HUES64 (cell line): ENCODE data around the gene DNAJC13.

ENCODE experiments used
- H3K27ac ChIP-seq: 2 replicates; pipeline ENCODE4 v1.7.0; 2013; ENCODE audit warnings: low read depth, low read length, inconsistent platforms
- H3K27me3 ChIP-seq: 2 replicates; pipeline ENCODE4 v1.6.1; 2013; ENCODE audit warnings: mild to moderate bottlenecking, low read length; ENCODE audit not compliant: insufficient read depth
- H3K36me3 ChIP-seq: 2 replicates; pipeline ENCODE4 v1.6.1; 2013; ENCODE audit warnings: mild to moderate bottlenecking, low read length; ENCODE audit not compliant: insufficient read depth
- H3K4me1 ChIP-seq: 2 replicates; pipeline ENCODE4 v1.6.1; 2013; ENCODE audit warnings: mild to moderate bottlenecking, low read length, moderate library complexity; ENCODE audit not compliant: insufficient read depth
- H3K4me3 ChIP-seq: 2 replicates; pipeline ENCODE4 v1.5.1; 2013; ENCODE audit warnings: mild to moderate bottlenecking, low read length, moderate library complexity
- H3K9ac ChIP-seq: 2 replicates; pipeline ENCODE4 v1.6.1; 2013; ENCODE audit warnings: mild to moderate bottlenecking, low read depth, low read length
- H3K9me3 ChIP-seq: 2 replicates; pipeline ENCODE4 v1.6.1; 2013; ENCODE audit warnings: low read depth, low read length; ENCODE audit not compliant: insufficient read depth
- WGBS: fragments of 150-250, 120-280 bp; methylation state at CpG from one replicate; pipeline ENCODE4 v1.1.7; 2013; ENCODE audit warnings: missing lambda C conversion rate; 5-methylcytosine and 5-hydroxymethylcytosine counted together

Gene DNAJC13

DNA sequence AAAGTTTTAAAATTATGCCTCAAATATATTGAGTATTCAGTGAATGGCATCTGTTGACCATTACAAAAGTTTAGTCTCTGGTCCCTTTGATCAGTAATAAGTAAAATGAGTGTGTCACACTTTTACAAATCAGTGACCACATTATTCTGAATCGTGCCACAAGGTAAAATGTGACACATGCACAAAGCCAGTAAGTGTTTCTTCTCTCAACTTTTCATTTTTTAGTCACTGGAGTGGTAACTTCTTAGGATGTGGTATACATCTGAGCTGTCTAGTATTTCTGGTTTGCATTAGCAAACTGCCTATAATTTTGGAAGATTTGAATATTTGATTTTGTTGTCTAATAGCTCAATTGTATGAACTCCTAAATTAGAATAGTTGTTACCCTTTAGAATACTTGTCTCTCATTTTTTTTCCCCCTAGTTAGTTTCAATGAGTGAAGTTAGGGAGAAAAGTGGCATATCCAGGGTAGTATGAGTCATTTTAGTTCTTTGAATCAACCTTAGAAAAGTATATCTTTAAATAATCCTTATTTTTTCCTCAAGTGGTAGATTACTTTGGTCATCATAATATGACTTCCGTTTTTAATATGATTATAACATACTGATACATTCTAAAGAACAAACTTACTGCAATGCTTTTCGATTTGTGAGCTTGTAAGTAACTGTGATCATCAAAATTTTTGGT, 18.1 kb downstream of the DNAJC13 start:
- WGBS = 94% methylated on average over 1 of the region's 3 CpGs
- Histone ChIP-seq H3K27me3 (no peaks in the 10 kb centered on the region), H3K36me3 (peaks cover 24% of the 10 kb centered on the region), H3K9me3 (no peaks in the 10 kb centered on the region), H3K9ac (no peak overlapping the region), H3K4me3 (no peak overlapping the region), H3K4me1 (no peaks in the 10 kb centered on the region), H3K27ac (no peak overlapping the region)

GRCh38 chr3:132435911-132436425, 18.7 kb downstream of the DNAJC13 start:
- Histone ChIP-seq H3K9me3 (no peaks in the 10 kb centered on the region), H3K36me3 (peaks cover 24% of the 10 kb centered on the region), H3K9ac (no peak overlapping the region), H3K27ac (no peak overlapping the region), H3K4me3 (no peak overlapping the region), H3K27me3 (no peaks in the 10 kb centered on the region), H3K4me1 (no peaks in the 10 kb centered on the region)
- WGBS = 97% methylated on average over 5 of the region's 7 CpGs

DNA sequence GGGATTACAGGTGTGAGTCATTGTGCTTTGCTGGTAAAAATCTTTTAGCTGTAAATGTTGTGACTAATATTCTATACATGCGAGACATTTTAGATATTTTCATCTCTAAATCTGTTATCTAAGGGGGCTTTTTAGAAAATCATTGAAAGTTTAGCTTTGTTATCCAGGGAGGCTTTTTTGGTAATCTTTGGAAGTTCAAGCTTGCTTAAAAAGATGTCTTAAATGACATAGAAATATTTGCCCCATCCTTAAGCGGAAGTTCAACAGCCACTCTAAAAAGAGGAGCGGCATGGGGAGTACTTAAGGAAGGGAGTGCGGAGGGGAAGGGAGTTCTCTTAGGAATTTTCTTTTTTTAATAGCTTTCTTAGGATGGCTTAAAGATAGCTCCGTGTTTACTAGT, 26.1 kb downstream of the DNAJC13 start:
- Histone ChIP-seq H3K4me1 (peaks cover 20% of the 10 kb centered on the region), H3K4me3 (no peak overlapping the region), H3K9me3 (peaks cover 5% of the 10 kb centered on the region; the same call in 1 of the 2 replicates), H3K9ac (no peak overlapping the region), H3K27me3 (no peaks in the 10 kb centered on the region), H3K36me3 (peaks cover 18% of the 10 kb centered on the region), H3K27ac (no peak overlapping the region)
- WGBS = 97% methylated on average over 4 of the region's 5 CpGs

DNA sequence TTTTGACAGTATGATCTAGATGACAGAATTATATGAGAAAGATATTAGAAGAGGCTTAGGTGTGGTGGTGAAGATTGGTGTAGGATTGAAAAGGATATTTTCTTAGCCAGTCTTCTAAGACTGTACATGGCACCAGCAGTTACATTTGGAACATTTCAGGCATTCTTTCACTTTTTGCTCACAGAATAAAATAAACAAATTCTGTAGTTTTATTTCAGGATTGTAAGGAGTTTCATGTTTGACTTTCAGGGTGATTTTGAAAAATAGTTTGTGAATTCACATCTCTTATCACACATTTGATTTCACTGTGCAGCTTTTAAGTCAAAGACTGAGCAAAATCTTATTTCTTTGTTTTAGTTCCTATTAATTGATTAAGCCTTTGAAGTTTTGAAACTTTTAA, 27.1 kb downstream of the DNAJC13 start:
- H3K9me3 ChIP-seq = peaks cover 5% of the 10 kb centered on the region; the same call in 1 of the 2 replicates
- H3K36me3 ChIP-seq = peaks cover 20% of the 10 kb centered on the region
- no peak overlapping the region for H3K4me3 ChIP-seq
- H3K27me3 ChIP-seq = no peaks in the 10 kb centered on the region
- H3K27ac ChIP-seq = no peak overlapping the region
- H3K9ac ChIP-seq = no peak overlapping the region
- peaks cover 20% of the 10 kb centered on the region for H3K4me1 ChIP-seq

DNA sequence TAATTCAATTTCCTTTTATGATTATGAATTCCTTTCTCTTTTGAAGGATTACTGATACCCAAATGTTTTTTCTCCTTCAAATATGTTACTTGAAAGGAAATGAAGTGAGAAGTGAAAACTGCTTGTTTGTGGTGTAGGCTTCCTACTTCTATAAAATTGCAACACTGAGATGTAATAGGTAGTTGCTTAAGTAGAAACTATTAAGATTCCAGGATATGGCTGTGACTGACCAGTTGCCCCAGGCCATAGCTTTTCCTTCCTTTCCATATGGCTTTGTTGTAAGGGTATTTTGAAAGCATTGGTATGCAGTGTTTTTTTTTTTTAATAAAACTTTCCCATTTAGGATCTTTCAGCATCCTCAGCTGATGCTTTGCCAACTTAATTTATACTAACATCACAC, 28.5 kb downstream of the DNAJC13 start:
- H3K4me1 ChIP-seq = peaks cover 20% of the 10 kb centered on the region

DNA sequence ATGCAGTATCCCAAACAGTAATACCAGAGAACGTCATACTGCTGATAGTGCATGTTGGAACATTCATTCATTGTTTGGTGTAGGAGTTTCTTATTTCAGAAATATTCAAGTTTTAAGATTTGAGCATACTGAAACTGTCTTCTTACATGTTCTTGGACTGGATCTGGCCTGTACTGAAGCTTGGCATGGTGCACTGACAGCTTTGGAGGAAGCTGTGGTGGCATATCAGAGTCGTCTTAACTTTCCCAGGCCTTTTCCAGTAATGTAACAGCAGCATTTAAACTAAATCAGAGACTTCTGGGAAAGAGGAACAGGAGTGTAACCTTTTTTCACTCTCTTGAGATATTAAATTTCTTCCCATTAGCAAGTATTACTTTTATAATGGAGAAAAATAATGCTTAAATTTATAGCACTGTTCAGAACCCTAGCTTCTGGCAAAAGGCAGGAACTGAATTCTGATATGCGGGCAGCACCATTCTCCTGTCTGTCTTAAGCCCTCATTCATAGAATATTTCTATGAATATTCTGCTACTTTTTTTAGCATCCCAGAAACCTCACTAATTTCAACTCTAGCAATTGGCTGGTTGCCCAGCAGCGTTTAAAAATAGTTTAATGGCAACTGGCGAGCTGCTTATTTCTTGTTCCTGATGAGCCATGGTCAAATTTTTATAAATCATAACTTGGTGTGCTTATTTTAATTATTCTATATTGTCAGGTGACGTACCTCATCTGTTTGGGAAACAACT, 31.1 kb downstream of the DNAJC13 start:
- Histone ChIP-seq H3K4me3 (no peak overlapping the region), H3K4me1 (peaks cover 20% of the 10 kb centered on the region), H3K27ac (no peak overlapping the region), H3K36me3 (peaks cover 49% of the 10 kb centered on the region), H3K27me3 (no peaks in the 10 kb centered on the region), H3K9me3 (no peaks in the 10 kb centered on the region), H3K9ac (no peak overlapping the region)
- 95% methylated on average over 5 of the region's 6 CpGs for WGBS

More for the DNA sequence above, 28.5 kb downstream of the DNAJC13 start:
- peaks cover 5% of the 10 kb centered on the region; the same call in 1 of the 2 replicates for H3K9me3 ChIP-seq
- H3K27me3 ChIP-seq = no peaks in the 10 kb centered on the region
- H3K9ac ChIP-seq = no peak overlapping the region
- no peak overlapping the region for H3K27ac ChIP-seq
- H3K36me3 ChIP-seq = peaks cover 27% of the 10 kb centered on the region
- H3K4me3 ChIP-seq = no peak overlapping the region

DNA sequence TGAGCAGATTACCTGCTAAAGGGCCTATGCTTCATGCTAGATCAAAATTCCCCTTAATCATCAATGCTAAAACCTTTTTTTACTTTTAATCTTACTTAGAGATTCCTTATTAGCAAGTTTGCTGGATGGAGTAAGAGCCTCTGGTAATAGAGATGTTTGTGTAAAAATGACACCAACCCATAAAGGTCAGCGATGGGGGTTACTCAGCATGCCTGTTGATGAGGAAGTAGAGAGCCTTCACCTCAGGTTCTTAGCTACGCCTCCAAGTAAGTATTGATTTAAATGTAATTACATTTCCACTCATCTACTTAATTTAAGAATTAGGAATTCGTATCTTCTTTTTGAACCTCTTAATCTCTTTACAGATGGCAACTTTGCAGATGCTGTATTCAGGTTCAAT, 38.8 kb downstream of the DNAJC13 start:
- no peaks in the 10 kb centered on the region for H3K4me1 ChIP-seq
- peaks cover 100% of the 10 kb centered on the region for H3K36me3 ChIP-seq
- H3K27ac ChIP-seq = no peak overlapping the region
- H3K4me3 ChIP-seq = no peak overlapping the region
- no peaks in the 10 kb centered on the region for H3K9me3 ChIP-seq
- whole genome bisulfite sequencing = 96% methylated on average over 3 of the region's 3 CpGs
- H3K27me3 ChIP-seq = no peaks in the 10 kb centered on the region
- H3K9ac ChIP-seq = no peak overlapping the region

DNA sequence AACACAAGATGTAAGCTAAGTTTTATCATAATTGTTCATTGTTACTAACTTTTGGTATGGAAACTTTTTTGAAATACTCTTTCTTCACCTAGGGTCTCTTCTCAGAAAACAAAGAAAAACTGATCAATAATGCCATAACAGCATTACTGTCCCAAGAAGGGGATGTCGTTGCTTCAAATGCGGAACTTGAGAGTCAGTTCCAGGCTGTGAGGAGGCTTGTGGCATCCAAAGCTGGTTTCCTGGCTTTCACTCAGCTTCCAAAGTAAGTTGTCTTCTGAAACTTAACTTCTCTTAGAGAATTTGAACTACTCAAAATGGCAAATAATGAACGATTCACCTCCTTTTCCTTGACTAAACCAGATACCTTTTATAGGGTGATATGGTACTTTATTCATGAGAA, 39.3 kb downstream of the DNAJC13 start:
- Histone ChIP-seq H3K4me3 (no peak overlapping the region), H3K9ac (no peak overlapping the region), H3K36me3 (peaks cover 100% of the 10 kb centered on the region), H3K27ac (no peak overlapping the region), H3K9me3 (no peaks in the 10 kb centered on the region), H3K4me1 (no peaks in the 10 kb centered on the region), H3K27me3 (no peaks in the 10 kb centered on the region)
- 99% methylated on average over 2 of the region's 3 CpGs for WGBS

GRCh38 chr3:132457286-132457685, 40.0 kb downstream of the DNAJC13 start:
- Histone ChIP-seq H3K27me3 (no peaks in the 10 kb centered on the region), H3K9me3 (no peaks in the 10 kb centered on the region), H3K4me1 (no peaks in the 10 kb centered on the region), H3K27ac (no peak overlapping the region), H3K36me3 (peaks cover 100% of the 10 kb centered on the region), H3K4me3 (no peak overlapping the region), H3K9ac (no peak overlapping the region)
- WGBS = 93% methylated on average over 1 of the region's 1 CpG

- no peaks in the 10 kb centered on the region for H3K27me3 ChIP-seq
- H3K36me3 ChIP-seq = peaks cover 100% of the 10 kb centered on the region
- no CpG with 5 or more reads among the region's 3 CpGs for WGBS
- no peaks in the 10 kb centered on the region for H3K9me3 ChIP-seq
- no peak overlapping the region for H3K27ac ChIP-seq
- H3K4me3 ChIP-seq = no peak overlapping the region
- H3K4me1 ChIP-seq = no peaks in the 10 kb centered on the region
- H3K9ac ChIP-seq = no peak overlapping the region
These were observed 42.2 kb downstream of the DNAJC13 start for GRCh38 chr3:132459551-132459950.

- Histone ChIP-seq H3K27ac (no peak overlapping the region), H3K4me1 (no peaks in the 10 kb centered on the region), H3K36me3 (peaks cover 100% of the 10 kb centered on the region), H3K27me3 (no peaks in the 10 kb centered on the region), H3K9me3 (no peaks in the 10 kb centered on the region), H3K9ac (no peak overlapping the region), H3K4me3 (no peak overlapping the region)
- WGBS = 93% methylated on average over 4 of the region's 5 CpGs
These were observed 44.2 kb downstream of the DNAJC13 start for GRCh38 chr3:132461544-132461943.
